OCI-LY1 (cell line): ENCODE measurements around the gene C9.

Source experiments
- CTCF ChIP-seq: fragments of 200-600 bp; sonication (generic), shearing (Covaris generic); IDR thresholded peaks from 2 replicates; pipeline ENCODE4 v1.5.1; 2017; ENCODE audit warnings: mild to moderate bottlenecking, antibody characterized with exemption, low read length, moderate library complexity, mixed read lengths
- EZH2 ChIP-seq: fragments of 200-600 bp; sonication (generic), shearing (Covaris generic); IDR thresholded peaks from 2 replicates; pipeline ENCODE4 v1.8.0; 2017; ENCODE audit warnings: borderline replicate concordance, mixed run types, mild to moderate bottlenecking, antibody characterized with exemption, low read length, moderate library complexity, mixed read lengths

- TF ChIP-seq CTCF (no peak), EZH2 (no peak)
Measured at GRCh38 chr5:39342460-39342859, 21.8 kb downstream of the C9 start.
